Ecto neural progenitor cell (in vitro differentiated cells): ENCODE data around the gene PIEZO2.
A peak's percentile ranks its signal among the peaks of the same experiment; 100 is the strongest.

Experiments
- DNase-seq: peaks from one replicate; pipeline ENCODE4 v3.0.0-alpha.2; 2018; ENCODE audit warnings: low spot score

PIEZO2 gene

DNA sequence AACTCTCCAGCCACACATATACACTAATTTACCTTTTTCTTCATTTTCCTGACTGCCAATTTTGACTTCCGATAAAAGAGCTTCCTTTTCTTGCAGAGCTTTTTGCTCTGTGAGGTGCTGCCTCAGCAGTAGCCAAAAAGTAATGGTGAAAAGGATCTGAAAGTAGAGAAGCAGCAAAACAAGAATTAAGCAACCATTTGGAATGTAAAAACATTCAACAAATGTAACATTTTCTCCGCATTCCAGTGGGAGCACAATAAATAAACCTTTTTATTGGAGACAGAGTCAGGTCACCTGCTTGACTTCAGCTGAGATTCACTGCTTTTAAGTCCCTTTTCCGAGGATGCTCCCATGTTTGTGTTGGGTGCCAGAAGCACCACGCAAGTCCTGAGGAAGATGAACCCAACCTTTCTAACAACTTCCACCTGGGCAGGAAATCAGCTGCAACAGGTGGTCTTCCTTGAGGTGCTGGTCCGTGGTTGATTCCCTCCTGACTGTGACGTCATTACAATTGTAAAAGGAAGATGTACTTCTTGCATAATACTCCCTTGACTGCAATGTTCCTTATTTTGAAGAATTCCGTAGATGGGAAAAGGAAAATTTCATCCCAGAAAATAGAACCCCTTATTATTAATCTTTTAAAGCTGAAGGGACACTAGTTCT, 358.1 kb downstream of the PIEZO2 start:
- no peak for DNase-seq

DNA sequence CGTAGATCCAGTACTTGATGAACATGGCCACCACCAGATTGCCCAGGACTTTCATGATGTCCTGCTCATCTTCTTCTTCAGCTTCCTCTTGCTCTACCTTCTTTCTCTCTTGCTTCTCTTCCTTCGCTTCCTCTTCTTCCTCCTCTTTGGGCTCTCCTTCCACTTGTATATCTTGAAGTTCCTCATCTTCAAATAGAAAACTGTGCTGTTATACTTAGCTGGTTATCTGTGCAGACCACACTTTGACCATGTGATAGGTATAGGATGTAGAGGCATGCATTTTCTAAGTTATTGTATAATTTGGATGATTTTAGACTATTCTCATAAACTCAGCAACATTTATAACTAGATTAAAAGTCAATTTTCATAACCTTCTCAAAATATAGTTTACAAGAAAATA, 360.2 kb downstream of the PIEZO2 start:
- DNase-seq = no peak

DNA sequence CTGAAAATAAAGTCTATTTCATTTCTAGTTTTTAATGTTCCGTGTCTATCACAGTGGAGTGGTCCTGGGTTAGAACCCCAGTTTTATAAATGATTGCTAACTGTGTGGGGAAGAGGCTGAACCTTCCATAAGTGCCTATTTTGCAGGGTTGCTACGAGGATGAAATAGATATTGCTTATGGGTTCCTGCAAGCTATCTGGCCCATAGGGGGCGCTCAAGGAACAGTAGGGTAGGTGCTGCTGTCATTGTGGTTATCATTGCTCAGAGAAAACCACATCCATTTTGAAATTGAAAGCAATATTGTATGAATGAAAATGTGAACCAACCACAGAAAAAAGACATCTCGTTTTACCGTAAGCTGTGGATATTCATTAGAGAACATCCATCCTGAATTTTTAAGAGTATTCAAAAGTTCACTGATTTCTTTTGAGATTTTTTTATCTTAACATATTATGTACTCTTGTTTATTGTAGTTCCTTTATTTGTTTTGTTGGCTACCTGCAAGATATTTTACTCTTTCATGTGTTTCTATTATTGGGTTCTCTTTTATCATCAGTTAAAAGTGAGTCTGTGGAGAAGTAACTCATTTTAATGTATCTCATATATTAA, 362.0 kb downstream of the PIEZO2 start:
- peak; percentile 78 for DNase-seq

DNA sequence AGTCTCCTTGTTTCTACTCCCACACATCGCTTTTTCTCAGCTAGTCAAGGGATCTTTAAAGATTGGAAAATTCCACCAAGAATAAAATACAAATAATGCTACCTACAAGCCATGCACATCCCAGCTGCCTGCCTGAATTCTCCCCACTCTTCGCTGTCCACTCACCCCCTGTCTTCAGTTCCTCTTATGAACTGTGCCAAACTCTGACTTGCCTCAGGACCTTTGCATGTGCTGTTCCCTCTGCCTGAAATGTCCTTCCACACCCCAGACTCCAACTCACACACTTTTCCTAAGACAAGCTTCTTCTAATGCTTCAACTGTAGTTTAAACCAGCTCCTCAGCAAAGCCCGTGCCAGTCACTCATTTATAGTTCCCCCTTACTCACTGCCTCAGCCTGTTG, 363.6 kb downstream of the PIEZO2 start:
- DNase-seq = no peak

DNA sequence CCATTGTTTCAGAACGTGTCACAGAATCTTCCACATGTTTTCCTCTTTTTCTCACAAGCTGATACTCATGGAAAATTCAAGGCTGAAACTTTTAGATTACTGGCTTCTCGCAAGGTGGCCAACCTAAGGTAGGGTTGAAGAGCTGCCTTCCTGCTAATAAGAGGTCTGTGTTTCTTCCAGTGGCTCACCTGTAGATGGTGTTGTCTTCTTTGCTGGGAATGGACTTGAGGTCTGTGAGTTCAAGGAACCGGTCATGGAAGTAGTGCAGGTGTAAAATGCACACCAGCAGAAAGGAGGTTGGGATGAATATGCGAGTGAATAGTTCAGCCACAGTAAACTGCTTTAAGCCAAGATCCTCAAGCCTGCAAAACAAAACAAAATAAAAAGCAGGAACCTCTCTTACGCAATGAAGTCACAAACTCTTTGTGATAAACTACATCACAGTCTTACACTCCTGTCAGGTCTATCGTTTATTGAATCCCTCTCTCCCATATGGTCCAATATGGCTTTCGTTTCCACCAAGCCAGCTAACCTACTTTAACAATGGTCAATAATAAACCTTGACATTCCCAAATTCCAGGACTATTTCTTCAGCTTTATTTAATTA, 364.7 kb downstream of the PIEZO2 start:
- DNase-seq = no peak

DNA sequence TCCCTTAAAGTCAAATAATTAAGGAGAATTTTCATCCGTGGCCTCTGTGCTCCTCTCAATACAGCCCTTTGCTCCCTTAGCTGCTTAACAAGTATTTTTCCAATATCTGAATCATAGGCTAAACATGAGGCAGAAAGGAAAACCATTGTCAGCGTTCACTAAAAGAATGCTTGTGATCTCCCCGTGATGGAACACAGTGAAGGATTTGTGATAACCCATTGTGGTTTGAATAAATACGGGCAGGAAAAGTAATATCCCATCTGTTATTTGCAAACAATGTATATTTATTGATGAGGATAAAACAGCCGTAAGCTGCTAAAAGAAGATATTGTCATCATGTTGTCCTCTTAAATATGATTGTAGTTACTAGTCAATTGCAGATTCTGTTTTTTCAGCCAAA, 365.4 kb downstream of the PIEZO2 start:
- DNase-seq = no peak

DNA sequence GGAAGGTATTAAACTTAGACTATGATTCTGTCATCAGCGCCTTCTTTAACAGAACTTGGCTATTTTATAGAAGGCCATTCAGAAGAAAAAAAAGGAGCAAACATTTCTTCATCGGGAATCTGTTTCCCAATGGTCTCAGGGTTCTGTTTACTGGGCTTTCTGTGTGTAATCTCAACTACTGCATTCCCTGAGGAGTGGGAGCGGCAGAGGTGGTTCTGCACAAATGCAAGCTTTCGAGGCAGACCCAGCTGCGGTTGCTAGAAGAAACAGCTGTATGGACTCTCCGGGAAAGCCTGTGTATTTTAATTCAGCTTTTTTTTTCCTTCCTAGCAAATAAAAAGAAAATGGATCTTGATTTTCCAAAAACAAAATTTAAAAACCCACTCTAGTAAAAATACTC, 372.9 kb downstream of the PIEZO2 start:
- no peak for DNase-seq

DNA sequence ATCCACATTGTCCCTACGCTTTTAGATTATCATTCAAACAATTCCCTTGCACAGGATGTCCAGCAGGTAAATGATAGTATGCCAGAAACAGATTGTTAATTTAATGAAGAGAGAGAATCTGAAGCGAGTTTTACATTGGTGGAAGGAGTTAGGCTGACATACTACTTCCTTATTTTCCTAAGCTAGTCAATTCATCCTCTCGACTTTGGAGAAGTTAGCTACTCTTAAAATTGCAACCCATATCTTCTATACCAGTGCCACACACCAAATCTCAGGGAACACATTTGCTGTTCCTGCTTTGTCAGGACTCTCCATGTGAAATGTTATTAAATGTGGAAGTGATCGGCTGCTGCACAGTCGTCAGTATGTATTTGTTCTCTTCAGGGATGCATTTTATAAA, 374.3 kb downstream of the PIEZO2 start:
- DNase-seq = no peak

DNA sequence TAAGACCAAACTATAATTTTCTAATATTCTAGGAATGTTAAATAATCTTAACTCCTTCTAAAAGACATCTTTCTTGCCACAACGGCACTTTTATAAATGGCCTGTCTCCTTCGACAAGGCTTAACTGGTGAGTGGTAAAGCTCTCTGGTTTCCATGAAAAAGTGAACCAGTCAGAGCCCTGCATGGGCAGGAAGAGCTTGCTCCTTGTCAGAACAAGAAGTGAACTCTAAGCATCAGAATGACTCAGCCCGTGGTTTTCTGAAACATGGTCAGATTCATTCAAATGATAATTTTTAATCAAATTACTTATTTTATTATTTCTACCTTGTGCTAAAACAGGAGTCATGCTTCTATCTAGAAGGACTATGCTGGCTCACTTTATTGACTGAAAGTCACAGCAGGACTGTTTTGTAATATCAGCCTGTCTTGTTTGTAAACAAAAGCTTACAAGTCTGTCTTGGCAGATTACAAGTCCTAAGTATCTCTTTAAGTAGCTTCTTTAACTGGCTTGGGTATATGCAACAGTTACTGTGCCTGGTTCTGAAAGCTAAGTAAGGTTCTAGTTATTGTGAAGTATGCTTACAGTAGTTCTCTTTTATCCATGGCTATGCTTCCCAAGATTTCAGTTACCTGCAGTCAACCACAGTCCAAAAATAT, 378.2 kb downstream of the PIEZO2 start:
- peak; percentile 3 for DNase-seq

DNA sequence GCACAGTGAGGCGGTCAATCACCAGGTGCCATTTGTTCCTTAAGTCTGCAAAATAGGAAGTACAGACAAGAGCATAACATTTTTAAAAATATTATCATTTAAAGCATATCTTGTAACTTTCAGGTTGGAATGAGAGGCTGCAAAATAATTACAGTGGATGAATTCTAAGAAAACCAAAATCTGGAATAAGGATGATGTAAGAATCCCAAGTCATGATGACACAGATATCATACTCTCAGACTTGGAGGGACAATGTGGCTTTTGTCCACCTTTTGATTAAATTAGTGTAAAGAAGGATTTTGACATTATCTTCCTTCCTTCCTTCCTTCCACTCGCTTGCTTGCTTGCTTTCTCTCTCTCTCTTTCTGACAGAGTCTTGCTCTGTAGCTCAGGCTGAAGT, 379.1 kb downstream of the PIEZO2 start:
- no peak for DNase-seq

DNA sequence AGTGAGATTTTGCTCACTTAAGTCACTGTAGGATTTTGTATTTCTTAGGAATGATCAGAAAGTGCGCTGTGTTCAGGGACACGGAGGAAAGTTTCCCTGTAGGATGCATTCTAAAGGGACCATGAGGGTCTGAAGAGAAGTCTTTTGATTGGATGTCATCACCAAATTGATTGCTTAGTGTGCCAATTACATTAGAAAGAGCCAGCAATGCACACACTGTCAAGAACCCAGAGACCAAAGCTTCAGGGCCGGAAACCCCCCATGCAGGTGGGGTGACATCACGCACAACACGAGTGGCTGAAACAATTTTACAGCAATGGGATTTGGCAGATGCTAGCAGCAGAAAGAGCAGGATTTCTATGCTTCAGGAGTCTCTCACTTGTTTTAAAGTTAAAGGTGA, 381.1 kb downstream of the PIEZO2 start:
- no peak for DNase-seq

DNA sequence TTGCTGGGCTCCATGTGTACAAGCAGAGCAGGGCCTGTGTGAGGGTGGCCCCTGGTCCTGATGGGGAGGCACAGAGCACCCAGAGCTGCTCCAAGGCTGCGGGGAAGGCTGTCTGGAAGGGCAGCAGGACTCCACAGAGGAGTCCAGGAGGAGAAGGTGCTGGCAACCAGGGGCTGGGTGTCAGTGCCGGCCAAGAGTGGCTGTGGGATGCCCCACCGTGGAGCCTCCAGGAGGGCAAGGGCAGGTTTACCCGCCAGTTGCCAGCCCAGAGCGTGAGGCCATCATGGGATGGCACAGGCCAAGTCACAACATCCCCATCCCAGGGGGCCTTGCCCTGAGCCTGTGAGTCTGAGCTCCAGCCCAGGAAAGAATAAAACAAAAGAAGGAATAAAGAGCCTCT, 381.7 kb downstream of the PIEZO2 start:
- DNase-seq = peak; percentile 32

DNA sequence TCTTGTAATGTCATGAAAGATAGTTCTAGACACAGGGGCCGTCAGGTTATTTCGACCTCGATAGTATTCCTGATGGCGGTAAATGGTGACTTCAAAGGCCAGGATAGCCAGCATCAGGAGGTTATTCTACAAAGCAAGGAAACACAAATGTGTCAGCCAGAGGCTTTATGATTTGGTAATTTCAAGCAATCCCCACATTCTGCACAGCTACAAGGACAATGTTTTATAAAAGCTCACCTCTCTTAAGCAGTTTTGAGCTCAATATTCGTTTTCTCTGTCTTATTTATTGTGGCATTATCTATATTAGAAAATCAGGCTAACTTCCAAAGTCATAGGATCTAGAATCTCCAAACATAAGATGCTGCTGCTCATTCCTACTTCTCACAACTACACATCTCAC, 388.4 kb downstream of the PIEZO2 start:
- DNase-seq = no peak

DNA sequence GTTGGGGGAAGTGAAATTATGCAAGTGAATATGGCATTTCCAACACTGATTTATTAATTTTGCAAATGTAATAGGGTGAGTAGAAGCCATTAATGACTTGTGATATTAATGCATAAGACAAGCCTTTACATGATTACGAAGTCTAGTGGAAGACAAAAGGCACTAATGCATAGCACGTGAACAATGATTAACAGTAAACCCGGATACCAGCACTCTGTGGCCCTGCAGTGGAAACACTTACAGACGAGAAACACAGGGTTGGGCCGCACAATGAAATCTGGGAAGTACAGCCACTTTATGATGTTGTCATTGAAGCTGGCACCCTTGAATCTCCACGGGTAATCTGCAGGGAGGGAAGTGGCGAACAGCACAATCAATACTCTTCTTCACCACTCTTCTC, 390.1 kb downstream of the PIEZO2 start:
- DNase-seq = peak; percentile 16

DNA sequence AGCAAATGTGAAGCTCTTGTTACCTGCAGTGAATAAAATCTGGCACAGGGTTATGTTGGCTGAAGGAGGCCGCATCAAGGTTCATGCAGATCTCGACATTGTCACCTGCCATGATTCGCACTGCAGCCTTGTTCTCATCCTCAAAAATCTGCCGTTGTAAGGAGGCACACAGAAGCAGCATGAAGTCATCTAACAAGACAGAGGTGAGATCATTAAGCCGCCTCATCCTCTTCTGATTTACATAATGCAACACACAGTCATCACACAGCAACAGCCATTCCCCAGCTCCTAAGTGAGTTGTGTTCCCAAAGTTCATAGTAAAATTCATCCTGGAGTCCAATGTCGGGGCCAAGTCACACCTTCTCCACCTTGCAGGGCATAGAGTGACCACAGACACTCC, 391.4 kb downstream of the PIEZO2 start:
- DNase-seq = peak; percentile 17

DNA sequence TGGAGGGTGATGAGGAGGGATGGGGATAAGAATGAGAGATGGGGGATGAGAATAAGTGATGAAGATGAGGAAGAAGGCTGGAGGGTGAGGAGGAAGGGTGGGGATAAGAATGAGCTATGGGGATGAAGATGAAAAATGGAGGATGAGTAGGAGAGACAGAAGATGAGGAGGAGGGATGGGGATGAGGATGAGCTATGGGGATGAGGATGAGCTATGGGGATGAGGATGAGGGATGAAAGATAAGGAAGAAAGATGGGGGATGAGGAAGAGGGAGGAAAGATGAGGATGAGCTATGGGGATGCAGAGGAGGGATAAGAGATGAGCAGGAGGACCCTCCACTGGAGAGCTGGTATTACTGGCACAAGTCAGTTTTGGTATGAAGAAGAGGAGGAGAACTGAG, 392.0 kb downstream of the PIEZO2 start:
- DNase-seq = no peak

DNA sequence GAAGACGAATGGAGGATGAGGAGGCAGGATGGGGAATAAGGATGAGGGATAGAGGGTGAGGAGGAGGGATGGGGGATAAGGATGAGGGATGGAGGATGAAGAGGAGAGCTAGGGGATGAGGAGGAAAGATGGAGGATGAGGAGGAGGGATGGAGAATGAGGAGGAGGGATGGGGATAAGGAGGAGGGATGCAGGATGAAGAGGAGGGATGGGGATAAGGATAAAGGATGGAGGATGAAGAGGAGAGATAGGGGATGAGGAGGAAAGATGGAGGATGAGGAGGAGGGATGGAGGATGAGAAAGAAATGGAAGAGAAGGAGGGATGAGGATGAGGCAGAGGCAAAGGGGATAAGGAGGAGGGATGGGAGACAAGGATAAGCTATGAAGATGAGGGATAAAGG, 393.5 kb downstream of the PIEZO2 start:
- DNase-seq = no peak

DNA sequence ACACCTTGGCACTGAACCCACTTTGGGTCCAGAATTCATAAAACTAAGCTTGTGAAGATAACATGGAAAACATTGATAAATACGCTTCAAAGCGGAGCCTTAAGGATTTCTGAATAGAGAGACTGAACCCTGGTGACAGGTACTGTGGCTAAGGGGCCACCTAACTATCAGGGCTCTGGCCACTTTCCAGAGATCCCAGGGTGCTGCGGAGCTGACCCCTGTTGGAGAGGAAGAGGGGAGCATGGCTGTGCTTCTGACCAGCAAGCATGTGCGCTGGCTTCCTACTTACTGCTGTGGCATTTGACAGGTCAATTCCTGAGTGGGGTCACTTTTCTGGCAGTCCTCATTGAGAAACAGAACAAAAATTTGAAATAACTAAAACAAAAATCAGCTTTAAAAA, 395.2 kb downstream of the PIEZO2 start:
- peak; percentile 21 for DNase-seq

DNA sequence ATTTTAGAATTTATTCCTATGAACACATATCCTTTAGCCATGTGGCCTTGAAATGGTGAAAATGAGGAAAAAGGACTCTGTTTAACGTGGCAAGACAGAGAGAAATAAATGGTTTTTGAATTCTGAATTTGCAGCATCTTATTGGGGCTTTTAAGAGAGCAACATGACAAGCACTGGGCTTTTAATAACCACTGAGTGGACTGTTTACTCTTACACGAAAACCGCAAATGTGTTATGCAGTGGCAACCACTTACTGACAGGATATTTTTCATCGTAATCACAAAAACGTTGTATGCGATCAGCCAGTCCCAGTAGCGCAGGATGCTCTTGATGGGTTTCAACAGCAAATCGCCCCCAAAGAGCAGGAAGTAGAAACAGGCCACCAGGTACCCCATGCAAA, 397.0 kb downstream of the PIEZO2 start:
- DNase-seq = peak; percentile 2

DNA sequence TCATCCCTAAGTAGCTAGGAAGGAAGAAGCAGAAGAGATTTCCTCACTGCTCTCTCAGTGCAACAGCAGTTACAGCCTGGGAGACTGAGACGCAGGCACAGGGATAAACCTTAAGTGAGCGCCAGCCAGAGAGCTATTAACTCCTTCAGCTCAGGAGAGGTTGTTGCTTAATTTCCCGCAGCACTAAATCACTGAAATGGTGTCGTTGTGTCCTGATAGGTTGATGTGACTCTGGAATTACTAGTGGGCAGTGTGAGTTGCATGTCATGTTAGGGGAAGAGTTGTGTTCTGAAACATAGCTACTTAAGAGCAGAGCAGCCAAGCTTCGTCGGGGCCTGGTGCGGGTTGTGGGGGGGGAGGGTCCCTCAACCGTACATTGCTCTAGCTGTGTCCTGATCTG, 397.7 kb downstream of the PIEZO2 start:
- no peak for DNase-seq

DNA sequence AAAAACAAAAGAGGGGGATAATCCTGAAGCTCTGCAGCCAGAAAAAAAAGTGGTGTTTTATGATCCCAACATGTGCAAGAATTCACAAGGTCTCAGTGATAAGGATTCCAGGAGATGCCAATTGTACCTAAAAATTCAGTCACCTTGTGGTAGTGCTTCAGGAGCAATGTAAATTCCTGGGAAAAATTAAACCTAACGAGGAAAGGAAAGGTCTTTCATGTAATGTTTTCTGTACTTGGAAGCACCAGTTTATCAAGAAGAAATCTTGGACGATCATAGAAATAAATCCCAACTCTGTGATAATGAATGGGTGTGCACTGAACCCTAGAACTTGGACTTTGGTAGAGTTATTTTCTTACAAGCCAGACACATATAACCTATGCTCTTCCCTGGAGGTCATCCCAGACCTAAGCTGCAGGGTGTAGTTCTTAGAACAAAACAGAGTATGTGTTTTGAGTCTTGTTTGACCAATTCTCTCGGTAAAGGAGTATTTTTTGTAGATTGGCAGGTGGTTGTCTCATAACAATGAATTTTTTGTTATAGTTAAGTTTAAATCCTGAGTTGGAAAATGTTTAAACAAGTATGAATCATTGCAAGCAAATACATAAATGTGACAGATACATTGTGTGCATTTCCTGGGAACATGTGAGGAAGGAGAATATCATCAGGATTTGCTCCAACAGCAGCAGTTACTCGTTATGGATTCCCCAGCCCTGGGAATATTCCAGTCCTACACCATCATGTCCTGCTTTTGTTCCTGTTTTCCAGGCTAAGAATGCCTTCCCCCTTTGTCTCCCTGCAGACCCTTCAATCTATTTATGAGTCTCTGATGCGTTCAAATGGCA, 399.0 kb downstream of the PIEZO2 start:
- DNase-seq = no peak

DNA sequence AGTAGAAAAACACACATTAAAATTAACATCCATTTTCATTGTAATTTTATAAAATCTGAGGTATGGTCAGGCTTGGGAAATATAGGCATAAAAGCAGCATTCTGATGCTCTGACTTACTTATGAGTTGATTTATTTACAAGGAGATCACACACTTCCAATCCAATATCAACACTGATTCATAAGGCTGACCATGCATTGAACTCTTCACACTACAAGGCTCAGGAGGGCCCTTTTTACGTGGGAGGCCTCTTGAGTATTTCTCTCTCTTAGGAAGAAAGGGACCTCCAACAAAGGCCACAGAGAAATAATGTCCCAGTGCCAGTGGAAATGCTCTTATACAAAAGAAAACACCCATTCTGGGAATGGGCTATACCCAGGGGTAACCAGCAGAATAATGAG, 400.7 kb downstream of the PIEZO2 start:
- DNase-seq = no peak
